Measurements from ENCODE around the gene NOTCH1.

DNA sequence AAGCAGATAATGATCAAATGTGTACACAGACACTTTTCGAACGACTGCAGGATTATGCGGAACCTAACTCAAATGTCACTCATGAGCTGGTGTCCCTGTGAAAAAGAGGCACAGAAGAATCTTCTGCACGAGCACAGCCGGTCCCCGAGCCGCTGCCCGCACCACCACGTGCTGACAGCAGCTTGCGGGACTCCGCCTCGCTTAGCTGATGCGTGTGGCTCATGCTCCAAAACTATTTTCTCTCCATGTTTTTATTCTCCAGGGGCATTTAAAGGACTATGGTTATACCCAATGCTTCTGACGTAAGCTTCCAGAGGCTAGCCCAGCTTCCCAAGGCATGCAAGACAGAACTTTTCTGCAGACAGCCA lies 72.5 kb downstream of the NOTCH1 start:
- TF ChIP-seq CTCF (conservative IDR thresholded peaks at IDR 0.05; ENCODE audit: low read depth, low read length): no peak
- TF ChIP-seq POLR2A (IDR thresholded peaks at IDR 0.05; ENCODE audit: low read depth, low read length): no peak
- no peak for TF ChIP-seq SMC3 (IDR thresholded peaks at IDR 0.05; ENCODE audit: low read depth, low read length)
- TF ChIP-seq RAD21 (IDR thresholded peaks at IDR 0.05; ENCODE audit: low read length): no peak

All from IMR-90 (cell line).